ENCODE data around the gene MYBPC2.

The MYBPC2 gene

GRCh38 chr19:50415661-50416033 is 17.0 kb upstream of the MYBPC2 start:
- H3K9me3 ChIP-seq (ENCODE audit: low read depth, low read length), result no peaks in the 10 kb centered on the region
- no peak overlapping the region for H3K27ac ChIP-seq
- no peaks in the 10 kb centered on the region; the same call in 1 of the 2 replicates for H3K36me3 ChIP-seq (ENCODE audit: insufficient read depth, low read length)
- no peak for DNase-seq (ENCODE audit: low read depth, low spot score)
- TF ChIP-seq EZH2 (IDR thresholded peaks at IDR 0.05), result no peak
- TF ChIP-seq POLR2AphosphoS5 (IDR thresholded peaks at IDR 0.05; ENCODE audit: borderline replicate concordance, low read depth, low read length), result no peak
- TF ChIP-seq FOXP2 (optimal IDR thresholded peaks at IDR 0.05; ENCODE audit: control extremely low read depth, extremely low read length, insufficient read depth), result no peak
- H3K9ac ChIP-seq (ENCODE audit: insufficient read length), result no peak overlapping the region
- H3K4me3 ChIP-seq, result no peak overlapping the region

DNA sequence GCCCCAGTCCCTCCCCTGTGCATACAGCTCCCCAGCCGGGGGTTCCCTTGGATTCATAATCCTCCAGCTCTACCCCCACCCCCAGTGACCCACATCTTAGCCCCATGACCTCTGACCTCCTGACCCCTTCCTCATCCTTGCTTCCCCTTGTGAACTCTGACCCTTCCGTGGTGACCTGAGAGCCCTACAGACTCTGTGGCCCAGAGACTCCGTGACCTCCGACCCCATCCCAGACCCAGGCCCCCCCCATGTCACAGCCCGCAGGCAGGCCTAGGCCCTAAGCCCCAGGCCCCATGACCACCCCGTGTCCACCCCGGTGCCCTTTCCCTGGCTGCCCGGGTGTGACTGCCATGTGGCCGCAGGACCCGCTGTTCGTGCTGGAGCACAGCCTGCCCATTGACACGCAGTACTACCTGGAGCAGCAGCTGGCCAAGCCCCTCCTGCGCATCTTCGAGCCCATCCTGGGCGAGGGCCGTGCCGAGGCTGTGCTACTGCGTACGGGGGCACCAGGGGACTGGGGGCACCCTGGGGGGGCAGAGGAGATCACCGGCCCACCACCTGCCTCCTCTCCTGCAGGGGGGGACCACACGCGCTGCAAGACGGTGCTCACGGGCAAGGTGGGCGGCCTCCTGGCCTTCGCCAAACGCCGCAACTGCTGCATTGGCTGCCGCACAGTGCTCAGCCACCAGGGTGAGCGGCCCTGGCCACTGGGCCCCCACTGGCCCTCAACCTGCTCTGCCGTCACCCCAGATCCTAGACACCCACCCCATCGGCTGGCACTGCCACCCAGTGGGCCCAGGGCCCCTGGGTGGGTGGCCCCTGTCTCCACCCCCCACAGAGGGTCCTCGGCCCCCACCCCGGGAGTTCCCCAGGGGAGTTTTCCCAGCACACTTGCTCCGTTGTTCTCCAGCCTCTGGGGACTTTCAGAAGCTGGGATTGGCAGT is 16.4 kb upstream of the MYBPC2 start:
- Histone ChIP-seq H3K36me3 (ENCODE audit: insufficient read depth, low read length) (no peaks in the 10 kb centered on the region; the same call in 1 of the 2 replicates), H3K9ac (ENCODE audit: insufficient read length) (no peak overlapping the region), H3K9me3 (ENCODE audit: low read depth, low read length) (no peaks in the 10 kb centered on the region), H3K27ac (no peak overlapping the region), H3K4me3 (no peak overlapping the region)
- DNase-seq (ENCODE audit: low read depth, low spot score), result no peak
- TF ChIP-seq POLR2AphosphoS5 (IDR thresholded peaks at IDR 0.05; ENCODE audit: borderline replicate concordance, low read depth, low read length) (no peak), EZH2 (IDR thresholded peaks at IDR 0.05) (no peak), FOXP2 (optimal IDR thresholded peaks at IDR 0.05; ENCODE audit: control extremely low read depth, extremely low read length, insufficient read depth) (no peak)

DNA sequence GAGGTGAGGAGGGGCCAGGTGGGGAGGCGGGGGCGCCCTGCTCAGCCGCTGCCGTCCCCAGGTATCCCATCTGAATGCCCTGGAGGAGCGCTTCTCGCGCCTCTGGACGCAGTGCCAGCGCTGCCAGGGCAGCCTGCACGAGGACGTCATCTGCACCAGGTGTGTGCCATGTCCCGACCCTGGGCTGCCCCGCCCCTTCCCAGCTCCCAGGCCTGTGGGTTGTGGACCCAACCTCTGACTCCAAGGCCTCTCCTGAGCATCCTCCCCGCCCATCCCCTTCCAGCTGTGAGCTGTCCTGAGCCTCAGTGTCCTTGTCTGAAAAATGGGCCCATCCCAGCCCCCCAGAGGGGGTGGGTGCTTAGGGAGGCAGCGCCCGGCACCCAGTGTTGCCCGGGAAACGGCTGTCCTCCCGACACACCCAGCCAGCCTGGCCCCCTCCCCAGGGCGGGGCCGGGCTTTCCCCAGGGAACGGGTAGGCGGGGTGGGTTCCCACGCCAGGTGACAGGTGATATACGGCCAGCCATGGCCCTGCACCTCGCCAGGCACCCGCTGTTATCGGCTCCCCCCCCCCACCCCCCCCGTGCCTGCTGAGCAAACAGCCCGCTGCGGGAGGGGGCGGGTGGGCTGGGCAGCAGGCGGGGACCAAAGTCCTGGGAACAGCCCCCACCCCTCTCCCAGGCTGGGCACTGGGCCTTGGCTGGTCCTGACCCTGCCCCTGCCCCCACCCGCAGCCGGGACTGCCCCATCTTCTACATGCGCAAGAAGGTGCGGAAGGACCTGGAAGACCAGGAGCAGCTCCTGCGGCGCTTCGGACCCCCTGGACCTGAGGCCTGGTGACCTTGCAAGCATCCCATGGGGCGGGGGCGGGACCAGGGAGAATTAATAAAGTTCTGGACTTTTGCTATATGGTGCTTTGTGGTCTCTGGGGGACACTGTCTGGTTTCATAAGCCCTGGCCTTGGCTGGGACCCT is 15.3 kb upstream of the MYBPC2 start:
- TF ChIP-seq FOXP2 (optimal IDR thresholded peaks at IDR 0.05; ENCODE audit: control extremely low read depth, extremely low read length, insufficient read depth), result no peak
- TF ChIP-seq EZH2 (IDR thresholded peaks at IDR 0.05), result no peak
- no peak for TF ChIP-seq POLR2AphosphoS5 (IDR thresholded peaks at IDR 0.05; ENCODE audit: borderline replicate concordance, low read depth, low read length)
- H3K36me3 ChIP-seq (ENCODE audit: insufficient read depth, low read length), result no peaks in the 10 kb centered on the region; the same call in 1 of the 2 replicates
- H3K4me3 ChIP-seq, result no peak overlapping the region
- H3K9ac ChIP-seq (ENCODE audit: insufficient read length), result no peak overlapping the region
- no peaks in the 10 kb centered on the region for H3K9me3 ChIP-seq (ENCODE audit: low read depth, low read length)
- no peak overlapping the region for H3K27ac ChIP-seq
- DNase-seq (ENCODE audit: low read depth, low spot score), result no peak

DNA sequence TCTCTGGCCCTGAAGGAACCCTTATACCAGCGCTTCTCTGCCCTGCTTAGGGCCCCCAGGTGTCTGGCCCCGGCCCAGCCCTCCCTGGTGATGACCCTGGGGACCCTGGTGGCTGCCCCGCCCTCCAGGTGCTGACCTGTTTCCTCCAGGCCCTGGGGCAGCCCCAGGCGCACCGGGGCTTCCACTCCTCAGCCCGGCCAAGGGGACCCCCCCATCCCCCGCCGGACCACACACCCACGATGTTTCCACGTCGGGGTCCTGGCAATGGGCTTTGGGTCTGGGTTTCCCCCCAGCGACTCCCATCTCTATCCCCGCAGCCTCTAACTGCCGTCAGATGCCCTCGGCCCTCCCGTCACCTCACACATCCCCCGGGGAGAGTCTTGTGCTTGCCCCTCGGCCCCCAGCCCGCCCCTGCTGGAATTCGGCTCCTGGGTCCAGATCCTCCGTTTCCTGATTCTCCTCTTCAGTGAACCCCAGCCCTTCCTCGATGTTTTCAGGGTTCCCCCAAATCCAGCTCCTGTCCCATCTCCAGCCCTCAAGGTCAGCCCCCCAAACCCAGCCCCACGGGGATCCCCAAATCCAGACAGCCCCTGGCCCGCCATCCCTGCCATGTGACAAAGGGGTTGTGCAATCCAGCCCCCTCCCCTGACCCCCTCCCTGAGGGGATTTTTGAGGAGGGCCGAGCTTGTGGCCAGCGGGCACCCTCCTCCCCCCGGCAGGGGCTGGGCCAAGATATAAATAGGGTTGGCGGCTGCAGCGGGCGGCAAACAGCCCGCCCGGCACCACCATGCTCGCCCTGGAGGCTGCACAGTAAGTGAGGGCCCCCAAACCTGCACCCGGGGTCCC is 14.3 kb upstream of the MYBPC2 start, which contains the start of gene SPIB:
SPIB (plus strand) TSS at position 763 of the 846 bp plus-strand sequence; CDS start at position 788, 25 bp downstream.
- Histone ChIP-seq H3K27ac (no peak within 1 kb of the TSS), H3K36me3 (ENCODE audit: insufficient read depth, low read length) (no peaks in the 10 kb centered on the region; the same call in 1 of the 2 replicates), H3K4me3 (no peak within 1 kb of the TSS), H3K9ac (ENCODE audit: insufficient read length) (no peak within 1 kb of the TSS), H3K9me3 (ENCODE audit: low read depth, low read length) (no peaks in the 10 kb centered on the region)
- TF ChIP-seq FOXP2 (optimal IDR thresholded peaks at IDR 0.05; ENCODE audit: control extremely low read depth, extremely low read length, insufficient read depth) (no peak), POLR2AphosphoS5 (IDR thresholded peaks at IDR 0.05; ENCODE audit: borderline replicate concordance, low read depth, low read length) (no peak), EZH2 (IDR thresholded peaks at IDR 0.05) (no peak)
- no peak for DNase-seq (ENCODE audit: low read depth, low spot score)

GRCh38 chr19:50419022-50419579 is 13.6 kb upstream of the MYBPC2 start:
- no peaks in the 10 kb centered on the region for H3K9me3 ChIP-seq (ENCODE audit: low read depth, low read length)
- H3K36me3 ChIP-seq (ENCODE audit: insufficient read depth, low read length), result no peaks in the 10 kb centered on the region
- DNase-seq (ENCODE audit: low read depth, low spot score), result no peak
- no peak for TF ChIP-seq EZH2 (IDR thresholded peaks at IDR 0.05)
- TF ChIP-seq FOXP2 (optimal IDR thresholded peaks at IDR 0.05; ENCODE audit: control extremely low read depth, extremely low read length, insufficient read depth), result no peak
- no peak for TF ChIP-seq POLR2AphosphoS5 (IDR thresholded peaks at IDR 0.05; ENCODE audit: borderline replicate concordance, low read depth, low read length)
- no peak overlapping the region for H3K4me3 ChIP-seq
- H3K27ac ChIP-seq, result no peak overlapping the region
- H3K9ac ChIP-seq (ENCODE audit: insufficient read length), result no peak overlapping the region

- Histone ChIP-seq H3K27ac (no peak overlapping the region), H3K9ac (ENCODE audit: insufficient read length) (no peak overlapping the region), H3K9me3 (ENCODE audit: low read depth, low read length) (no peaks in the 10 kb centered on the region), H3K36me3 (ENCODE audit: insufficient read depth, low read length) (no peaks in the 10 kb centered on the region), H3K4me3 (no peak overlapping the region)
- no peak for TF ChIP-seq FOXP2 (optimal IDR thresholded peaks at IDR 0.05; ENCODE audit: control extremely low read depth, extremely low read length, insufficient read depth)
- no peak for TF ChIP-seq POLR2AphosphoS5 (IDR thresholded peaks at IDR 0.05; ENCODE audit: borderline replicate concordance, low read depth, low read length)
- TF ChIP-seq EZH2 (IDR thresholded peaks at IDR 0.05), result no peak
- no peak for DNase-seq (ENCODE audit: low read depth, low spot score)
Measured at GRCh38 chr19:50419580-50420035, 13.1 kb upstream of the MYBPC2 start.

GRCh38 chr19:50420127-50420526 is 12.6 kb upstream of the MYBPC2 start:
- H3K4me3 ChIP-seq, result no peak overlapping the region
- H3K27ac ChIP-seq, result no peak overlapping the region
- H3K9ac ChIP-seq (ENCODE audit: insufficient read length), result no peak overlapping the region
- H3K9me3 ChIP-seq (ENCODE audit: low read depth, low read length), result no peaks in the 10 kb centered on the region
- no peak for DNase-seq (ENCODE audit: low read depth, low spot score)
- no peaks in the 10 kb centered on the region for H3K36me3 ChIP-seq (ENCODE audit: insufficient read depth, low read length)
- no peak for TF ChIP-seq POLR2AphosphoS5 (IDR thresholded peaks at IDR 0.05; ENCODE audit: borderline replicate concordance, low read depth, low read length)
- TF ChIP-seq FOXP2 (optimal IDR thresholded peaks at IDR 0.05; ENCODE audit: control extremely low read depth, extremely low read length, insufficient read depth), result no peak
- no peak for TF ChIP-seq EZH2 (IDR thresholded peaks at IDR 0.05)

All from SK-N-MC (cell line).